Activated CD4-positive, alpha-beta T cell treated with anti-CD3 and anti-CD28 coated beads, Interleukin-2, amount 50 U/mL, for 1 hour (primary cell): Measurements from ENCODE around the gene FREY1.

Experiments
- DNase-seq: peaks from one replicate; pipeline ENCODE4 v3.0.0-alpha.2; 2020

FREY1 gene

GRCh38 chr11:45906965-45907611, at the start of gene FREY1:
Gene FREY1, minus strand, starts transcription at chr11:45907271. Its CDS starts 26 bp downstream, at chr11:45907245.
- DNase-seq, result no peak

DNA sequence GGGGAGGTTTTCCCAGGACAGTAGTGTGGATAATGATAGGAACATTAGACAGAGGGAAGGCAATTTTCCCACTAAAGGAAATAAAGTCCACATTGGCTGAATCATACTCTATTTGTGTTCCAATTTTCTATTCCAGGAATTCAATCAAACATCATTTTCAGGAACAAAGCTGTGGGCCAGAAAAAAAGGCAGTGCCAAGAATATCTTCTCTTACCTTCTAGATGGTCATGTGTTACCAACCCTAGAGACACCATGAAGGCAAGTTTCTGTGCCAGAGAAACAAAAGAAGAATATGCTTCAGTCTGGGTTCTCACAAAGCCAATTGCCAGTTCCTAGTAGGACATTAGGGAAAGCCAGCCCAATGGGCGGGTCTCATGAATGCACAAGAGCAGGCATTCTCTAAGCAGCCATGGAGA, 42.9 kb upstream of the FREY1 start:
- no peak for DNase-seq

GRCh38 chr11:45948356-45948755, 41.3 kb upstream of the FREY1 start:
- DNase-seq, result no peak

DNA sequence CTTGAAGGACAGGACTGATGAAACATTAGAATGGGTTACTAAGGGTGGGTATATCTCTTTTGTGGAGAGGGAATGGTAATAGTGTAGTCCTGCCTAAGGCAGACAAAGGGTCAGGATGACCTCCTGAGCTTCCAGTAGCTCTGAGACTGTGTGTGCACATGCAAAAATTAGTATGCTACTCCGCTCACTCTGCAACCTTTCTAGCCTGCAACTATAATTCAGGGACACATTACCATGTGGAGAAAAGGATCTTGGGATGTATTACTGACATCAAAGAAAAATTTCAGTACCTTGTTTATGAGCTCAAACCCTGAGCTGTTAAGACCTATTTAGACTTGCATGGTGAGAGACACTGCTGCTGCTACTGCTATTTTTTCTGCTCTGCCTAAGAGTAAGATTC, 40.8 kb upstream of the FREY1 start:
- DNase-seq, result no peak

DNA sequence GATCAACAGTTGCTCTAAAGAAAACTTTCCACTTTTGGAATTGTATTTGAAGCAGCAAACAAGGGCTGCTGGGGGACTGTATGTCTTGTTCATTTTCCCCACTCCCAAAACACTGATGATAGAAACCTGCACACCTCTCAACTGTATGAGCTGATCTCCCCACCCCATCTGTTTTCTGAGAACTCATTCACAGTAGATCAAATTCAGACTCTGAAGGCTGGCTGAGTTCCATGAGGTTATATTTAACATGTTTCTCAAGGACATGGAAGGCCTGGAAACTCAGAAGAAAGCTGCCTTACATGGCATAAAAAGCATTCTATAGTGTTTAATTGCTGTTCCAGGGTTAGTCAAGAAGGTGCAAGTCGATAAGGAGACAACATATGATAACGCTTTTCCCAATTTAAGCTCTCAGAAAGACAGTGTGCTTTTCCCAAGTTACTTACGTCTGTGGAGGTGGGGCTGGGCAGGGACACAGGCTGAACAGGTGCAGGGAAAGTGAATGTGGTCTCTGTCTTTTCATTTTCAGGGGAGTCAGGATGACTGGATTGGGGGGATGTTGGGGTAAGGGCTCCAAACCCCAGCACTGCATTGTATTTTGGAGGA, 38.4 kb upstream of the FREY1 start:
- no peak for DNase-seq

DNA sequence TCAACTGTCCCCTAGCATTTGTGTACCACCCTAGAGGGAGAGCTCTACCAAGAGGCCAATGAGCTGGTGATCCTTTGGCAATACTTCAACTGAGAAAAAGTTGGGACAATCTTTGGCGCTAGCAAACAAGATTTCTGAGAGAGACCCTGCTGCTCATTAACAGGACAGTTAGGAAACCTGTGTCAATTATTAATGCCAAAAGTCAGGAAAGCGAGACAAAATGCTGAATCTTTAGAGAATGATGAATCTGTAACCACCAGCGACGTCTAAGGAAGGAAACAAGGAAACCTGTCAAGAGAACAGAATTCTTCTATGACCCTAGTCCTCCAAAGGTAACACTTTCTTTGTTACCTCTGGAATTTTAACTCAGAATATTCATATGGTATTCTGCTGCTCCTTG, 35.3 kb upstream of the FREY1 start:
- DNase-seq, result no peak

DNA sequence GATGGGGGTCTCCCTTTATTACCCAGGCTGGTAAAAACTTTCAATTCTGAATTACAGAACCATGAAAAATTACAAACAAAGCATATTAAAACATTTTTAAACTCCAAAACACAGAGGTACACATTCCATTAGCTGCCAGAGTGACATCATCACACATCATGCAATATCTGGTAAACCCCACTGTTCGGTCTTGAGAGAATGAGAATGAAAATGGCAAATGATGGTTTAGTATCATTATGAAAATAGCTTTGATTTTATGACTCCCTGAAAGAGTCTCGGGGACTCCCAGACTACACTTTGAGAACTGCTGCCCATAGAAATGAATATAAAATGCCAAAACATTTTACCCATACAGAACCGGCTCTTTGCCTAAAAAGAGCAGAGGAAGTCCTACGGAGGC, 34.2 kb upstream of the FREY1 start:
- DNase-seq, result no peak

DNA sequence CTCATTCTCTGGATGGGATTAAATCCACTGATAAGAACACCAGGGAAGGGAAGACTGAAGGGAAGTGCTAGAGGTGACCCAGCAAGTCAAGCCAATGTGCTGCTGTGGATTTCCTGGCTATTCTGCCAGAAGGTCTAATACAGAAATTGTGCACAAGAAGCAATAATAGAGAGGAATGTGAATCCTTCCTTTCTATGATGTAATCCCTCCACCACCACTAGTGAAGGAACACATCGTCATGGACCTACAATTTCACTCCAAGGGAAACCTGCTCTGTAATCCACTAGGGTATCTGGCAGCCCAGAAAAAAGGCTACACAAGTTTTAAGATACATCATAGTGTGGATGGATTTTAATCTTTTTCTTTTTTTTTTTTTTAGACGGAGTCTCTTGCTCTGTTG, 32.8 kb upstream of the FREY1 start:
- no peak for DNase-seq

GRCh38 chr11:45937916-45938315, 30.8 kb upstream of the FREY1 start:
- no peak for DNase-seq

DNA sequence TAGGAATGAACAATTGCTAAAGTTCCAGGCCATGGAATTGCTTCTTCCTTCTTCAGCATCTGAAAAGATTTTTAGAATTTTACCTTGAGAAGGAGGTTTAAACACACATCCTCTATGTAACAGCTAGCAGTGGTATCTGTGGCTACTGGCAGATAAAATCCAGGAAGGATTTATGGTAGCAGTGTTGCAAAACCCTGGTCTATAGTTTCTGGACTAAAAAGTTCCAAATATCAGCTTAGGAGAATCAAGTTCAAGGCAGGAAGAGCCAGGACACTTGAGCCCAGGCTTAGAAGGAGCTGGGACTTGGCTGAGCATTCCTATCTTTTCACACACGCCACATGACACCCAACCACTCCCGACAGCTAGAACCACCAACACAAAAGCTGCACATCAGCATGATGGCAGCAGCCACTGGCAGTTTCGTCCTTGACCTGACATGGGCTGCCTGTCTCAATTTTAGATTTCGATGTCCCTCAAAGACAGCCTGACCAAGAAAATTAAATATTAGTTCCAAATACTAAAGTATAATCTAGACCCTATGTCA, 29.5 kb upstream of the FREY1 start:
- DNase-seq, result no peak

DNA sequence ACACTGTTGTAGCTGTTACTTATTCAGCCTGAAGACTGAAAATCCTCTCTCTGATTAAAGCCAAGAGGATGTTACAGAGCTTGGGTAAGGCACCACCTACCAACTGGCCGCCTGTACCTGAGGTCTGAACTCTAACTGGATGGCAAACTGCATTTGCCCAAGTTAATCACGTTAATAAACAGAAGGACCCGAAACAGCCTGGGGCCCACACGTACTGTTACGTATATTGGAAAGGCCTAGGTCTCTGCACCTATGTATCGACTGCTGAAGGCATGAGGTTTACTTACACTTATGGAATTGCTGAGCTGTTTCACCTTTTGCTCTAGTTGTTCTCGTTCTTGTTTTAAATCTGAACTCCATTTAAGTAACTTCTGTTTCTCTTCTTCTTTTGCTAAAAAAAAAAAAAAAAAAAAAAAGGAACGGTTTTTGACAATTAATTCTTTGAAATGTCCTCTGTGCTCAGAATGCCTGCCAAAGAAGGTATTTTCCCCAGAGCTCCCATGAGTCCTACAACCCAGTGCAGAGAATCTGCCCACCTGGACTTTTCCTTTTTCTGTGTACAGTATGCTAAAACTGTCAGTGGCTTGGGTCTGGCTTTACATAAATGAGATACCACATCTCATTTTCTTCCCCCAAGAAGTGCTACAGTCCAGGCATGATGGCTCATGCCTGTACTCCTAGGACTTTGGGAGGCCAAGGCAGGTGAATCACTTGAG, 28.4 kb upstream of the FREY1 start:
- no peak for DNase-seq

DNA sequence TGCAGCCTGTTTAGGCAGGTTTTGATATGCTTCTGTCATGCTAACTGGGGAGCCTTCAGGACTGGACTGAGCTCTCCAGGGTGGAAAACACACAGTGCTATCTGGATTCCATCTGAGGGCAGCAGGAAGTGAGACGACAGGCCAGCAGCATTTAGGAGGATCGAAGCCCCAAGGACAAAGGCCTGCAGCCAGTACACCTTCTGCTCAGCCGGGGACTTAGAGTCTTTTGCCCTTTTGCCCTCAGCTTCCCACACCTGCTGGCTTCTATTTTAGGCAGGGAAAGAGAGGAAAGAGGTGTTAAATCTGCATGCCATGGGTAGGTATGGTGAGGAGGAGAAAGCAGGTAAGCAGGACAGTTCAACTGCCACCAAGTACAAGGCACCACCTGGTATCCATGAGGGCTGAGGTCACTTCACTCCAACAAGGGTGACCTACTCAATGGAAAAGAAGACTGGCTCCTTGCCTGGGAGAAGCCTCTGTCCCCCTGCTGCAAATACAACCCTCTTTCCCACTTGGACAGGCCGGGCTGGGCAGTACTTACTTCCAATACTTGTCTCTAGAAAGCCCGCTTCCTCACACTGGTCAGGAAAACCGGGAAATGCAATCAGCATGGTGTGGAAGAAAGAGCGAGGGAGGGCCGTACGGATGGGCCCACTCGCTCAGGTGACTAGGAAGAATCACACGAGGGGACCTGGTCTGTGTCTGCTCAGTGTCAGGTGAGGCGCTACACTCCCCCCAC, 27.7 kb upstream of the FREY1 start:
- DNase-seq, result no peak

GRCh38 chr11:45933846-45934579, 26.9 kb upstream of the FREY1 start:
- no peak for DNase-seq

- no peak for DNase-seq
These were observed 26.2 kb upstream of the FREY1 start for GRCh38 chr11:45933131-45933831.

DNA sequence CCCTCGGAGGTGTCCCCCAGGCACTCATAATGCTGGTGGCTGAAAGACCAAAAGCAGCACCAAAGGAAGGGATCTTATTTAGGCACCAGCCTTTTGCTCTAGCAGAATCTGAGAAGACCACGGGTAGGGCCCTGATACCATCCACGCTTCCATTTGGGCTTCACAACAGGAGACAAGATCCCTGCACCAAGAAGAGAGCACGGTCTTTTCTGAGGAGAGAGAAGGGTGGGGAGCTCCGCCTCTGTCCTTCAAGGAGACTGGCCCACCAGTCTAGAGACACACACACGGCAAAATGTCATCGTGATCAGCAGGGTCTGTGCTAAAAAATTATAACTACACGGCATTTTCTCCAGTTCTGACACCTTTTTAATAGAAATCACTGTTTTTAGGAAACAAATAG, 25.1 kb upstream of the FREY1 start:
- no peak for DNase-seq

DNA sequence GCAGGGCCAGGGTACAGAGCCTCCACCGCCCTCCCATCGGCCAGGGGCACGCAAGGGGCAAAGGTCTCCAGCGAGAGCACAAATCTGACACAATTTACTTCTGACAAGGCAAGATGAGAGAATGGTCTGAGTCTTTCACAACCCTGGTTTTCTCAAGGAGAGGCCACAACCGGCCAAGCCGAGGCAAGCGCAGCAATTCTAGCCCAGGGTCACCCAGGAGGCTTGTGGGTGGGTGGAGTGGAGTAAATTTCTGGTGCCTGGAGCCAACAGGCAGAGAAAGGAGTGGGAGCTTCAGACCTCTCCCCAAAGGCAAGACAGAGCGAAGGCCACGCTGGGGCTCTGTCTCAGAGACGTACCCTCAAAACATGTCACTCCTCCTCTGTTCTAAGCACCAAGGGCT, 24.7 kb upstream of the FREY1 start:
- no peak for DNase-seq

GRCh38 chr11:45930951-45931570, 24.0 kb upstream of the FREY1 start:
- DNase-seq, result no peak

- peak; percentile 18 for DNase-seq
These were observed 23.1 kb upstream of the FREY1 start for GRCh38 chr11:45930031-45930794.

DNA sequence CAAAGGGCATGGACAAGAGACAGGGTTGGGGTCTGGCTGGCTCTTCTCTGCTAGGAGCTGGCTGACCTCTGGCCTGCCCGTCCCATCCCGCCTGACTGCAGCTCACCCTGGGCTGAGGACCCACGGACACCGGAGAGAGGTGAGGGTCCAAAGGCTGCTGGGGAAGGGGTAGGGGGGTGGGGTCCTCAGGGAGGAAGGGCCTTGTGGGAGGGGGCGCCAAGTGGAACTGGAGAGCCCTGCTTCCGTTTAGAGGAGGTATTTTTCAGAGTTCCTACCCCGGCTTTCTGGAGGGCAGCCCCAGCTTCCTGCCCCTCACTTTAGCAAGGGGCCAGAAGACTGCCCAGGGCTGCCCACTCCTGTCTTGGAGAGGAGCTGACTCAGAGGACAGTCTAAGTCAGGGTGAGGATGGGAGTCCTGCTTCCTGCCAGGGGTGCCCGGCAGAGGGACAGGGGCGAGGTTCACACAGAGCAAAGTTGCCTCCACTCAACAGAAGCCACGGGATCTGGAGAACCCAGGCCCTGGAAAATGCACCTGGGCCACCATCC, 22.5 kb upstream of the FREY1 start:
- no peak for DNase-seq

DNA sequence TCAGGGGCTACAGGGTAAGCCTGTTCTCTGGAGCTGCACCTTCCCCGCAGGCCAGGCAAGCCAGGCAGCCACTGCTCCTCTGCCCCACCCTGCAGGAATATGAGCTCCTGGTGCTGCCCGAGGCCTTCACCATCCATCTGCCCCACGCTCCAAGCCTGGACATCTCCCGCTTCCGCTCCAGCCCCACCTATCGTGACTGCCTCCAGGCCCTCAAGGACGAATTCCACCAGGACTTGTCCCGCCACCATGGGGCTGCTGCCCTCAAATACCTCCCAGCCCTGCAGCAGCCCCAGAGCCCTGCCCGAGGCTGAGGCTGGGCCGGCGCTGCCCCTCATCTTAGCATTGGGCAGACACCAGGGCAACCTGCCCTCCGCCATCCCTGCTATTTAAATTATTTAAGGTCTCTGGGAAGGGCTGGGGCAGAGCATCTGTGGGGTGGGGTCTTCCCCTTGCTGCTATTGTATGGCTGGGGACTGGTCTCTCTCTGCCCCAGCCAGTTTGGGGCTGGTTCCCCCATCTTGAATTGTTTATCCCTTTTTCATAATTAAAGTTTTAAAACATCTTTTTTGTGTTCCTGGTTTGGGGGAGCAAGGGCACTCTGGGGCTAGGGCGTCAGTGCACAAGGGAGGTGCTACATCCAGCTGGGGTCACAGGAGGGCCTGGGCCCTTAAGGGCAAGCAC, 21.6 kb upstream of the FREY1 start:
- no peak for DNase-seq
